Osteocyte (in vitro differentiated cells): Measurements from ENCODE around the gene DPP7. TPM values are rescaled to one million over a fixed set of nuclear protein-coding genes. Genes with fewer than 3 reads are reported as not detected.
A peak's percentile ranks its signal among the peaks of the same experiment; 100 is the strongest.

Experiments used
- DNase-seq: peaks from one replicate; pipeline ENCODE4 v3.0.0; 2021; ENCODE audit warnings: mixed read lengths; ENCODE audit not compliant: unreplicated experiment; ENCODE audit errors: extremely low spot score
- H3K27ac Mint-ChIP-seq: one replicate; pipeline ENCODE4 v1.8.0; 2021; ENCODE audit warnings: mild to moderate bottlenecking, mixed read lengths; ENCODE audit not compliant: unreplicated experiment
- H3K27me3 Mint-ChIP-seq: one replicate; pipeline ENCODE4 v1.8.0; 2021; ENCODE audit warnings: mixed read lengths; ENCODE audit not compliant: unreplicated experiment
- H3K36me3 Mint-ChIP-seq: one replicate; pipeline ENCODE4 v1.8.0; 2021; ENCODE audit warnings: mixed read lengths; ENCODE audit not compliant: unreplicated experiment
- H3K4me1 Mint-ChIP-seq: one replicate; pipeline ENCODE4 v1.8.0; 2021; ENCODE audit warnings: mixed read lengths; ENCODE audit not compliant: unreplicated experiment
- H3K4me3 Mint-ChIP-seq: one replicate; pipeline ENCODE4 v1.8.0; 2021; ENCODE audit warnings: mild to moderate bottlenecking, moderate library complexity, mixed read lengths; ENCODE audit not compliant: unreplicated experiment
- H3K9me3 Mint-ChIP-seq: one replicate; pipeline ENCODE4 v1.8.0; 2021; ENCODE audit warnings: mixed read lengths; ENCODE audit not compliant: unreplicated experiment
- CTCF ChIP-seq: fragments of 200-600 bp; sonication (generic); IDR thresholded peaks from 2 replicates; pipeline ENCODE4 v1.5.0; 2021; ENCODE audit warnings: antibody characterized with exemption, mild to moderate bottlenecking, moderate library complexity
- total RNA-seq: library from RNA; stranded (reverse); gene quantifications from 2 replicates; pipeline ENCODE4 v1.2.1, GENCODE V29; 2021

DPP7 gene
- total RNA-seq, 1 donor from 2014 or later, result 118 TPM

GRCh38 chr9:137077010-137077747, 37.4 kb downstream of the DPP7 start, which contains the start of gene UAP1L1:
TSS of gene UAP1L1 (plus strand) at chr9:137077517. CDS start at chr9:137077533, 16 bp downstream.
- no peaks in the 10 kb centered on the region for H3K27me3 Mint-ChIP-seq
- no peak for TF ChIP-seq CTCF
- no peak for DNase-seq
- peak within 1 kb of the TSS; percentile 71 for H3K4me3 Mint-ChIP-seq
- H3K9me3 Mint-ChIP-seq, result no peaks in the 10 kb centered on the region
- H3K36me3 Mint-ChIP-seq, result peaks cover 2% of the 10 kb centered on the region
- H3K27ac Mint-ChIP-seq, result no peak within 1 kb of the TSS
- peaks cover 9% of the 10 kb centered on the region for H3K4me1 Mint-ChIP-seq

GRCh38 chr9:137076636-137077009, 37.9 kb downstream of the DPP7 start:
- Mint-ChIP-seq H3K9me3 (no peaks in the 10 kb centered on the region), H3K27ac (no peak overlapping the region), H3K4me1 (peaks cover 5% of the 10 kb centered on the region), H3K4me3 (peak overlapping the region; percentile 68), H3K36me3 (no peaks in the 10 kb centered on the region), H3K27me3 (no peaks in the 10 kb centered on the region)
- TF ChIP-seq CTCF, result no peak
- DNase-seq, result no peak

GRCh38 chr9:137075275-137075775, 39.2 kb downstream of the DPP7 start:
- no peak for TF ChIP-seq CTCF
- Mint-ChIP-seq H3K27me3 (no peaks in the 10 kb centered on the region), H3K36me3 (no peaks in the 10 kb centered on the region), H3K4me1 (peaks cover 17% of the 10 kb centered on the region), H3K4me3 (no peak overlapping the region), H3K27ac (no peak overlapping the region), H3K9me3 (no peaks in the 10 kb centered on the region)
- DNase-seq, result no peak

GRCh38 chr9:137074657-137075274, 39.8 kb downstream of the DPP7 start:
- H3K36me3 Mint-ChIP-seq, result no peaks in the 10 kb centered on the region
- no peaks in the 10 kb centered on the region for H3K27me3 Mint-ChIP-seq
- no peak for TF ChIP-seq CTCF
- H3K4me1 Mint-ChIP-seq, result peaks cover 17% of the 10 kb centered on the region
- H3K9me3 Mint-ChIP-seq, result no peaks in the 10 kb centered on the region
- H3K27ac Mint-ChIP-seq, result no peak overlapping the region
- no peak for DNase-seq
- H3K4me3 Mint-ChIP-seq, result no peak overlapping the region

GRCh38 chr9:137073992-137074399, 40.5 kb downstream of the DPP7 start:
- H3K27me3 Mint-ChIP-seq, result no peaks in the 10 kb centered on the region
- no peak overlapping the region for H3K27ac Mint-ChIP-seq
- no peak for TF ChIP-seq CTCF
- H3K36me3 Mint-ChIP-seq, result no peaks in the 10 kb centered on the region
- no peak for DNase-seq
- H3K4me3 Mint-ChIP-seq, result no peak overlapping the region
- H3K9me3 Mint-ChIP-seq, result no peaks in the 10 kb centered on the region
- peaks cover 17% of the 10 kb centered on the region for H3K4me1 Mint-ChIP-seq
